Activated CD4-positive, alpha-beta T cell treated with anti-CD3 and anti-CD28 coated beads for 36 hours (primary cell): ENCODE measurements around the gene ADAT3. TPM values are rescaled to one million over a fixed set of nuclear protein-coding genes. Genes with fewer than 3 reads are reported as not detected.

Experiments
- ATAC-seq: fragments of 200-7000 bp; cut with Tn5 transposase; one replicate; pipeline ENCODE4 v1.10.0; 2021; ENCODE audit warnings: mild to moderate bottlenecking, moderate library complexity
- CTCF ChIA-PET: fragments of 350-600 bp; sonication (Branson Sonifier 250); formaldehyde crosslinking; loops from one replicate; lab custom pipeline; 2021; ENCODE audit warnings: antibody characterized with exemption; lab: Charles Lee
- POLR2A ChIA-PET: fragments of 350-600 bp; sonication (Branson Sonifier 250); formaldehyde crosslinking; loops from one replicate; lab custom pipeline; 2021; ENCODE audit warnings: antibody characterized with exemption, inconsistent platforms; lab: Charles Lee
- DNase-seq: peaks from one replicate; pipeline ENCODE4 v3.0.0-alpha.2; 2020
- H3K27ac Mint-ChIP-seq: one replicate; pipeline ENCODE4 v1.8.0; 2021; ENCODE audit warnings: mixed read lengths
- H3K27me3 Mint-ChIP-seq: one replicate; pipeline ENCODE4 v1.8.0; 2021; ENCODE audit warnings: mixed read lengths
- H3K36me3 Mint-ChIP-seq: one replicate; pipeline ENCODE4 v1.8.0; 2021; ENCODE audit warnings: low read depth, mixed read lengths
- H3K4me1 Mint-ChIP-seq: one replicate; pipeline ENCODE4 v1.8.0; 2021; ENCODE audit warnings: mixed read lengths
- H3K4me3 Mint-ChIP-seq: one replicate; pipeline ENCODE4 v1.8.0; 2021; ENCODE audit warnings: mild to moderate bottlenecking, moderate library complexity, mixed read lengths
- H3K9me3 Mint-ChIP-seq: one replicate; pipeline ENCODE4 v1.8.0; 2021; ENCODE audit warnings: low read depth, mixed read lengths
- intact Hi-C, 2 experiments: fragments of 100-400 bp; cut with DNase I in 1 of 2; cut with micrococcal nuclease in 1 of 2; formaldehyde crosslinking; loops; one replicate each; pipeline versions ENCODE4 v1.14.2 to v1.15.1; 2022 to 2024; cut with DNase I, micrococcal nuclease
- total RNA-seq, 2 experiments: library from RNA; stranded (reverse); gene quantifications; one replicate each; pipeline ENCODE4 v1.2.3, GENCODE V29; 2021

The ADAT3 gene
- total RNA-seq, 2 experiments from 2014 or later: 5.6 to 6.1 TPM

DNA sequence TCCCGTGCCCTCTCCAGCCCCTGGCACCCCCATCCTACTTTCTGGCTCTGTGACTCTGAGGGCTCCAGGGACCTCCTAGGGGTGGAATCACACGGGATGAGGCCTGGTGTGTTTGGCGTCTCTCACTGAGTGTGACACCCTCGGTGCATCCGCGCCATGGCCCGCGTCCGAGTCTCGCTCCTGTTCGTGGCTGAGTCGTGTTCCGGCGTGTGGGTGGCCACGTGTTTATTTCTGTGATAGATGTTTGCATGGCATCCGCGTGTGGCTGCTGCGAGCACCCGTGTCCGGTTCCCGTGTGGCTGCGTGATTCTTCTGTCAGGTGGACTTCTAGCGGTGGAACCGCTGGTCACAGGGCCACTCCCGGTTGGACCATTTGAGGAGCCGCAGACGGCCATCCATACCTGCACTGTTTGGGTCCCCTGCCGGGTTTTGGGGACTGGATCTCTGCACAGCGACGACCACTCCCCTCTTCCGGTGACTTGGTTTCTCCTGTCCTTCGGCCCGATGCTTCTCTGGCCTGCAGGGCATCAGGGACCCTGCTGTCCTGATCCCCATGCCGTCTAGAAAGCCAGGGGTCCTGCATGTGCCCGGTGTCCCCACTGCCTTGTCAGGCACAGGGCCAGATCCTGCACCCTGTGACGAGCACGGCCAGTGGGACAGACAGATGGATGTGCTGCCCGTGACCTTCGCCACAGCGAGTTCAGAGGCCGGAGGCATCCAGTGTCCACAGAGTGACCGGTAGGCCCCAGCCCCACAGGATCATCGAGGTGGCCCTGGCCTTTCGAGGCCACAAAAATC lies 44.3 kb downstream of the ADAT3 start:
- Mint-ChIP-seq H3K4me3 (no peak overlapping the region), H3K4me1 (peaks cover 12% of the 10 kb centered on the region), H3K9me3 (no peaks in the 10 kb centered on the region), H3K27ac (peak overlapping the region; percentile 14), H3K36me3 (peaks cover 2% of the 10 kb centered on the region), H3K27me3 (no peaks in the 10 kb centered on the region)
- intact Hi-C loops: loop anchor here in 1 of 2 experiments (10.0 kb wide), 1 partner anchor 1495 kb away; no protein-coding TSS in a partner anchor
- ChIA-PET POLR2A (no interaction called here), CTCF (no interaction called here)
- ATAC-seq: no peak
- DNase-seq: no peak

DNA sequence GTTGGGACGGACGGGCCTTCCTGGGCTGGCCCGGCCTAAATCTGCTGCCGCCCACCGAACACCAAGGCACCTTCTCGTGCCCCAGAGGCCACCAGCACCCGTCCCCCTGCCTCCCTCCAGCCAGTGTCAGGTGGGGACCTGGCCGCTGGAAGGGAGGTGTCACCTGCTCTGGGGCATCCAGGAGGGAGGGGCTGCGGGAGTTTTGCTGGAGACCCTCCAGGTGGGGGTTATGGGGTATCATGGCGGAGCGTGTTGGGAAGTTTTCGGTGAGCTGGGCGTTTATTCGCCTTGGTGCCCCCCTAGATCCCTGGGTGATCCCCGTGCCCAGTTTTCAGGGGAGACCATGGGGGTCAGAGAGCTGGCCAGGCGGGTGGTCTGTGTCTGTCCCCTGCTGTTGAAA lies 45.4 kb downstream of the ADAT3 start:
- H3K36me3 Mint-ChIP-seq: peaks cover 2% of the 10 kb centered on the region
- intact Hi-C loops: loop anchor here in 1 of 2 experiments (10.0 kb wide), 1 partner anchor 1496 kb away; no protein-coding TSS in a partner anchor
- no peaks in the 10 kb centered on the region for H3K27me3 Mint-ChIP-seq
- DNase-seq: no peak
- peaks cover 12% of the 10 kb centered on the region for H3K4me1 Mint-ChIP-seq
- ChIA-PET CTCF (no interaction called here), POLR2A (no interaction called here)
- no peak for ATAC-seq
- no peak overlapping the region for H3K27ac Mint-ChIP-seq
- no peak overlapping the region for H3K4me3 Mint-ChIP-seq
- H3K9me3 Mint-ChIP-seq: no peaks in the 10 kb centered on the region

DNA sequence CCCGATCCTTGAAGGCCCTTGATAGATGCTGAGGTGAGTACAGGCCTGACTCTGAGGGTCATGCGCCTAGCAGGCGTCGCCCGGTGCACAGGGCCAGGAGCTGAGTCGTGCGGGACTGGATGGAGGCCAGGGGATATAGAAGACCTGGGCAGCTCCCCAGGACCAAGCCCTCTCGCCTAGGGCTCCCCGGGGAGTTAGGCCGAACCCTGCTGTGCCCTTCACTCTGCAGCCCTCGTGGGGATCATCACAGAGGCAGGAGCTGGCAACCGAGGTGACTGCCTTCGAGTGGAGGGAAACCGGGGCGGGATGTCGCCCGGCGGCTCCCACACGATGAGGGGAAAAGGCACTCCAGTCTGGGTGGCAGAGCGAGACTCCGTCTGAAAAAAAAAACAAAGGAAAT lies 47.4 kb downstream of the ADAT3 start:
- no peak overlapping the region for H3K27ac Mint-ChIP-seq
- ChIA-PET POLR2A (no interaction called here), CTCF (interaction anchor here (0.5 kb wide), 1 partner anchor 115 kb away, joined by 3 read pairs; no protein-coding TSS in a partner anchor)
- no peak overlapping the region for H3K4me3 Mint-ChIP-seq
- no peaks in the 10 kb centered on the region for H3K36me3 Mint-ChIP-seq
- ATAC-seq: no peak
- no peaks in the 10 kb centered on the region for H3K27me3 Mint-ChIP-seq
- intact Hi-C loops: loop anchor here in 1 of 2 experiments (10.0 kb wide), 1 partner anchor 1498 kb away; no protein-coding TSS in a partner anchor
- no peaks in the 10 kb centered on the region for H3K9me3 Mint-ChIP-seq
- no peak for DNase-seq
- H3K4me1 Mint-ChIP-seq: peaks cover 8% of the 10 kb centered on the region

DNA sequence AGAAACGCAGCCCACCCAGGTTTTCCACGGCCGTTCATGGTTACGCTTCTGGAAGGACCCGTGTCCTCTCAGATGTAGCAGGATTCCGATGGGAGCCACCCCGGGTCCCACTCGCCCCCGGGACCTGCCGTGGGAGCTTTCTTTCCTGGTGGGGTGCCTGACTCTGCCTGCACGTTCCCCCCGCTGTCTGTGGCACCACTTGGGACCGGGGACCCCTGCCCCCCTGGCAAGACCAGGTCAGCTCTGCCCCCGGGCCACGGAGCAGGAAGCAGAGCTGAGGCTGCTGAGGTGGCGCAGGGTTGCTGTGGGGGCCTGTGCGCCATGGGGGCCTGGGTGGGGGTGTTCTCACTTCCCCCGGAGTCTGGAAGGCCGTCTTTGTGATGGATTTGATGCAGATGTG lies 47.8 kb downstream of the ADAT3 start:
- ChIA-PET CTCF (interaction anchor here (0.5 kb wide), 1 partner anchor 115 kb away, joined by 3 read pairs; no protein-coding TSS in a partner anchor), POLR2A (interaction anchor here (0.6 kb wide), 1 partner anchor 15 kb away, joined by 4 read pairs; no protein-coding TSS in a partner anchor)
- no peak overlapping the region for H3K27ac Mint-ChIP-seq
- peaks cover 8% of the 10 kb centered on the region for H3K4me1 Mint-ChIP-seq
- H3K36me3 Mint-ChIP-seq: no peaks in the 10 kb centered on the region
- intact Hi-C loops: loop anchor here in 1 of 2 experiments (10.0 kb wide), 1 partner anchor 1498 kb away; no protein-coding TSS in a partner anchor
- H3K9me3 Mint-ChIP-seq: no peaks in the 10 kb centered on the region
- no peak for DNase-seq
- no peak for ATAC-seq
- H3K4me3 Mint-ChIP-seq: no peak overlapping the region
- no peaks in the 10 kb centered on the region for H3K27me3 Mint-ChIP-seq

DNA sequence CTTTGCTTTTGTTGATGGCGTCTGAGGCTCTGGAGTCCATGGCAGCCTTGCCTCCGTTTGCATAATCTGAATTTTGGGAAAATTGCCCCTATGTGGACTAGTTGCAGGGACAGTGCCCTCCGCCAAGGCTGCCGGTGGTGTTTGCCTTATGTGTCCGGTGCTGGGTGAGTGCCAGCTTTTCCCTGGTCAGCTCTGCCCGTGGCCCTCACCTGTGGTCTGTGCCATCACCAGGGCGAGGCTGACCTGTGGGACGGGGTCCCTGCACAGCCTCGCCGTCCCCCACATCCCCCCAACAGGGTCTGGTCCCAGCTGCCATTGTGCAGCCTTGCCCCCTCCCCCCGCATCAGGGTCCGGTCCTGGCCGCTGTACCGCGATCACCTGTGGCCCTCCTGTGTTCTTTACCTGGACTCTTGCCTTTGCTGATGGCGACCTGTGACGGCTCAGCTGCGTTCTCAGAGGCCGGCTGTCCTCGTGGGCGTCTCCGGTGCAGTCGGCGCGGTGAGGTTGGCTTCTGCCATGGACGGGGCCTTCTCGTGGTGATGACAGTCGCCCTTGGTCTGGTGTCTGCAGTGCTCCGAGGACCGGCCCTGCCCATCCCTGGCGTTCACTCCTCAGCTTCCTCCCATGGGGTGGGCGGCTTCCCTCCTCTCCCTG lies 48.4 kb downstream of the ADAT3 start:
- Mint-ChIP-seq H3K4me3 (no peak overlapping the region), H3K36me3 (no peaks in the 10 kb centered on the region), H3K27me3 (no peaks in the 10 kb centered on the region), H3K9me3 (no peaks in the 10 kb centered on the region), H3K4me1 (peaks cover 6% of the 10 kb centered on the region), H3K27ac (no peak overlapping the region)
- DNase-seq (no peak), ATAC-seq (no peak)
- ChIA-PET POLR2A (interaction anchor here (0.6 kb wide), 1 partner anchor 15 kb away, joined by 4 read pairs; no protein-coding TSS in a partner anchor), CTCF (no interaction called here)
- intact Hi-C loops: loop anchor here in 1 of 2 experiments (10.0 kb wide), 1 partner anchor 1499 kb away; no protein-coding TSS in a partner anchor

DNA sequence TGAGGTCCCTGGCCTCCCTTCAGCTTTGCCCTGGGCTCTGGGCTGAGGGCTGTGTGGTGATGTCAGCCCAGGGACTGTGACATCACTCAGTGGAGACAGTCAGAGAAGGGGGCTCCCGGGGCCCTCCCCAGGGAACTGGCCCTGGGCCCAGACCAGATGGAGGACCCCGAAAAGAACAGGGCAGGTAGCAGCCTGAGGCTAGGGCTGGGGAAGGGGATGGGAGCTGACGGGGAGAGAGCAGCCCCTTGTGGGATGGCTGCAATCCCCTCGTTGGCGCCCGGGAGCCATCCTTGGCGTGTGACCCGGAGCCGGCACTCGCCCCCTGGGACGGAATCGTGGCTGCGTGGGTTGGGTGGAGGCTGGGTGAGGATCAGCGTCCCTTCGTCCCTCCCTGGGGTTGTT lies 49.3 kb downstream of the ADAT3 start:
- Mint-ChIP-seq H3K27ac (no peak overlapping the region), H3K27me3 (no peaks in the 10 kb centered on the region), H3K36me3 (no peaks in the 10 kb centered on the region), H3K4me1 (peaks cover 2% of the 10 kb centered on the region), H3K9me3 (no peaks in the 10 kb centered on the region), H3K4me3 (no peak overlapping the region)
- ChIA-PET POLR2A (no interaction called here), CTCF (no interaction called here)
- no peak for DNase-seq
- ATAC-seq: no peak
- intact Hi-C loops: loop anchor here in 1 of 2 experiments (10.0 kb wide), 1 partner anchor 1500 kb away; no protein-coding TSS in a partner anchor

DNA sequence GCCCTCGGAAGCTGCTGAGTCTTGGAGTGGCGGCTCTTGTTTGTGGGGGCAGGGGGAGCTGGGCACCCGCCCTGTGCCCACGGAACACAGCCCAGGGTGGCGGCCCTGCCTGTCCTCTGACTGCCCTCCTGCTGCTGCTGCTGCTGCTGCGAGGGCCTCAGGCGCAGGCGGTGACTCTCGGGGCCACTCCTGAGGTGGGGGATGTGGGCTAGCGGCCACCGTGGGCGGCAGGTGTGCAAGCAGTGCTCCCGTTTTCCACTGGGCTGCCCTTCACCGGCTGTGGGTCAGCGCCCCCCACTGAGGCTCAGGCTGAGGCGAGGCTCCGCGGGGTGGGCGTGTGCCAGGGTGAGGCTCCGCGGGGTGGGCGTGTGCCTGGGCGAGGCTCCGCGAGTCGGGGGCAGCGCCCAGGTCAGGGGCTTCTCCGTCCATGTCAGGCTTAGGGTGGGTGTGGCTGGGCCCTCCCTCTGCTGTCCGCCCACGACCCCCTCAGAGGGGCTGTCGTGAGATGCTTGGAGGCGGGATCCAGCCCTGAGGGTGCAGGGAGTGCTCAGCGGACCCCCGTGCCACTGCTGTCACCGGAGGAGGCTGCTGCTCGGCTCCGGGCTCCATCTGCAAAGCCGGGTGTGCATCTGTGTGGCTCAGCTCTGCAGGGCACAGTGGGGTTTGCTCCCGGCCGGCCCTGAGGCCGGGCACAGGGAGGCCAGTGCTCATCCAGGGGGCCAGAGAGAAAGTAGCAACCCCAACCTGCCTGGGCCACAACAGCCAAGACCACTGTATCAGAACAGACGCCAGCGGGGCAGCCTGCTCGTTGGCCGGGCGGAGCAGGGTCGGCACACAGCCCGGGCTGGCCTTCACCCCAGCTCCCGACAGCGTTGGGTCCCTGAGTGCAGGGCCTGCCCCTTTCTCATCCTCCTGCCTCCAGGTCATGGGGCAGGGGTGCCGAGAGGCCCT lies 50.2 kb downstream of the ADAT3 start:
- POLR2A ChIA-PET: no interaction called here
- CTCF ChIA-PET: no interaction called here
- no peaks in the 10 kb centered on the region for H3K27me3 Mint-ChIP-seq

DNA sequence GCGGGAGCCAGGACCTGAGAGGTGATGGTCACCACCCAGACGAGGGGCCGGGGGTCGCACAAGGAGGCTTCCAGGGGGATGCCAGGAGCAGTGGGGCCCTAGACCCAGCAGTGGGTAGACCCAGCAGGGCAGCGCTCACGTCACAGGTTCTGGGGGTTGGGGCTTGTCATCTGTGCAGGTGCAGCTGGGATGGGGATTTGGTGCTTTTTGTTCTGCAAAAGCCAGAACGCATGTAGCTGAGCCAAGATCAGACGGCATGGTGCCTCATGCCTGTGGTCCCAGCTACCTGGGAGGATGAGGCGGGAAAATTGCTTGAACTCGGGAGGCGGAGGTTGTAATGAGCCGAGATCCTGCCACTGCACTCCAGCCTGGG lies 50.9 kb downstream of the ADAT3 start:
- Mint-ChIP-seq H3K27me3 (no peaks in the 10 kb centered on the region), H3K9me3 (no peaks in the 10 kb centered on the region), H3K27ac (no peak overlapping the region), H3K36me3 (peaks cover 1% of the 10 kb centered on the region), H3K4me3 (no peak overlapping the region), H3K4me1 (peaks cover 2% of the 10 kb centered on the region)
- DNase-seq (no peak), ATAC-seq (no peak)
- intact Hi-C loops: loop anchor here in 1 of 2 experiments (10.0 kb wide), 1 partner anchor 1501 kb away; no protein-coding TSS in a partner anchor
- CTCF ChIA-PET: no interaction called here
- POLR2A ChIA-PET: no interaction called here

More for the DNA sequence above, 50.2 kb downstream of the ADAT3 start:
- intact Hi-C loops: loop anchor here in 1 of 2 experiments (10.0 kb wide), 1 partner anchor 1501 kb away; no protein-coding TSS in a partner anchor
- ATAC-seq: no peak
- peaks cover 2% of the 10 kb centered on the region for H3K4me1 Mint-ChIP-seq
- DNase-seq: no peak
- H3K4me3 Mint-ChIP-seq: no peak overlapping the region
- H3K9me3 Mint-ChIP-seq: no peaks in the 10 kb centered on the region
- no peak overlapping the region for H3K27ac Mint-ChIP-seq
- H3K36me3 Mint-ChIP-seq: peaks cover 1% of the 10 kb centered on the region

DNA sequence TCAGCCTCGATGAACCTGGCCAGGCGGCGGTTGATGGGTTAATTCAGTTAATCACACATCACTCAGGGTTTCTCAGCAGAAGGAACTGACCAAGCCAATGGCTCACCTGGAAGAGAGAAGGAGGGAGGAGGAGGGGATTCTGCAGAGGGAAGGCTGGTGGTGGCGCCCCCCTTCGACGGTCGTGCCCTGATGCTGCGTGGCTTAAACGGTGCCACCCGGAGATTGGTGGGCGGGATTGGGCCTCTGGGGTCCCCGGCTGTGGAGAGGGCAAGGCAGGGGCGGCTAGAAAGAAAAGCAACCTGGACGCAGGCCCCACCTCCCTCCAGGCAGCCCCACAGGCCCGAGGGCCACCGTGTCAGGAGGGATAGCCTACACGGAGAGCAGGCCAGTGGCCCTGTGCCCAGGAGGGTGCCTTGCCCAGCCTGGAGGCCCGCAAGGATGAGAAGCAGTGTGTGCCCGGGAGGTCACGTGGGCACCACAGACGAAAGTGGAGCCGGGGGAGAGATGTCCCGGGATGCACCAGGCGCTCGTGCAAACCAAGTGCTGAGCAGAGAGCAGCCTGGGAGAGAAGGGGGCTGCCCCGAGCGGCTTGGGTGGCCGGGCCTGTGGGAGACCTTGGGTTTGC lies 51.8 kb downstream of the ADAT3 start:
- ATAC-seq: no peak
- no peak for DNase-seq
- no peaks in the 10 kb centered on the region for H3K27me3 Mint-ChIP-seq
- H3K36me3 Mint-ChIP-seq: peaks cover 1% of the 10 kb centered on the region
- no peak overlapping the region for H3K27ac Mint-ChIP-seq
- no peaks in the 10 kb centered on the region for H3K9me3 Mint-ChIP-seq
- ChIA-PET CTCF (interaction anchor here (0.6 kb wide), 1 partner anchor 42 kb away, joined by 3 read pairs; no protein-coding TSS in a partner anchor), POLR2A (no interaction called here)
- intact Hi-C loops: loop anchor here in 1 of 2 experiments (10.0 kb wide), 1 partner anchor 1502 kb away; no protein-coding TSS in a partner anchor
- H3K4me3 Mint-ChIP-seq: no peak overlapping the region
- H3K4me1 Mint-ChIP-seq: peaks cover 2% of the 10 kb centered on the region

DNA sequence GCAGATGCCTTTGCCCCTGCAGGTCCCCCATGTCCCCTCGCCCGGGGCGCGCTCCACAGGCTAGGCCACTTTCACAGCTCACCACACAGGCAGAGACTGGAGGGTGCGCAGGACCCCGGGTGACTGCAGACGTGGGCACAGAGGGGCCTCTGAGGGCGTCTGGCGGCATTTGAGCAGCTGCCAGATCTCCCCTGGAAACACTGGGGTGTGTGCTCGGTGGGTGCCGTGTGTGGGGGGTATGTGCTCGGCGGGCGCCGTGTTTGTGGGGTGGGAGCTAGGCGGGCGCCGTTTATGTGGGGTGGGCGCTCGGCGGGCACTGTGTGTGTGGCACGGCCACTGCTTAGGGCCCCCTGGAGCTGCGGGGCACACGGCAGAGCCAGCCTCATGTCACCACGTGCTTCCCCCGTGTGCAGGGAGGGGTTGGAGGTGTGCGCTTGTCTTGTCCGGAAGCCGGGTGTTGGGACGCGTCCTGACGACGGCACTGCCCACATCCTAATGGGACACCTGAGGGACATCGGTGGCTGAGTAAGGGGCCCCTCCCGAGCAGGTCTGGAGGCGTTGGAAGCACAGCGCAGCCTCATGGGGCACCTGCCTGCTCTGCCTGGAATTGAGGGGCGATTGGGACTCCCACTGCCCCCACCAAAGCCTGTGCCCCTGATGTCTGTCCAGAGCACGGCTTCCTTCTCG lies 52.5 kb downstream of the ADAT3 start:
- intact Hi-C loops: loop anchor here in 1 of 2 experiments (10.0 kb wide), 1 partner anchor 1503 kb away; no protein-coding TSS in a partner anchor
- no peaks in the 10 kb centered on the region for H3K27me3 Mint-ChIP-seq
- H3K4me1 Mint-ChIP-seq: peaks cover 2% of the 10 kb centered on the region
- no peaks in the 10 kb centered on the region for H3K9me3 Mint-ChIP-seq
- DNase-seq: no peak
- H3K27ac Mint-ChIP-seq: no peak overlapping the region
- no peak for ATAC-seq
- ChIA-PET CTCF (interaction anchor here (0.6 to 0.8 kb wide), 2 partner anchors 11 to 43 kb away, joined by 3 read pairs; no protein-coding TSS in a partner anchor), POLR2A (no interaction called here)
- H3K4me3 Mint-ChIP-seq: no peak overlapping the region
- peaks cover 1% of the 10 kb centered on the region for H3K36me3 Mint-ChIP-seq
